Cortex of kidney (tissue), 1 donor: ENCODE measurements around the gene ASB6.

Experiments
- DNase-seq: peaks from one replicate; lab custom pipeline; 2025; lab: John Stamatoyannopoulos, UW

The ASB6 gene

GRCh38 chr9:129626625-129627284 lies 15.2 kb downstream of the ASB6 start:
- no peak for DNase-seq

- no peak for DNase-seq
Measured at GRCh38 chr9:129626079-129626624, 15.8 kb downstream of the ASB6 start, which contains the start of gene NTMT1. Gene NTMT1, plus strand, starts transcription at chr9:129626163. Its CDS starts 6,541 bp downstream, at chr9:129632704.

GRCh38 chr9:129624947-129625346 lies 17.0 kb downstream of the ASB6 start:
- DNase-seq, result no peak

- DNase-seq, result no peak
Measured at GRCh38 chr9:129624168-129624759, 17.7 kb downstream of the ASB6 start.

DNA sequence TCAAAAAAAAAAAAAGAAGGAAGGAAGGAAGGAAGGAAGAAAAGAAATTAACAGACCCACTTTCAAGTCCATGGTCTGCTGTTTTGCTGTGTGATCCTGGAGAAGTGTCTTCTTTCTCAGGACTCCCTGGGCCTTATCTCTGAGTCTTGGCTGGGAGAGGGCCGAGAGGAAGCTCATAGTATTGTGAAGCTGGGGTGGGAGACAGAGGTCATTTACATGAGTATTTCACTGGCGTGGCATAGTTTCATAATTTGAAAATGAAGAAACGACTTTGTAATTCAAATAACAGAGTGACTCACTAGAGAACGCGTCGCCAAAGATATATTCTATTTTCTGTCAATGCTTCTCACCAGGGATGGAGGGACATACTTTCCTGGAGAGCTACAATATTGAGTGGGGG lies 18.6 kb downstream of the ASB6 start:
- DNase-seq, result no peak

GRCh38 chr9:129620669-129621295 lies 21.2 kb downstream of the ASB6 start, which contains the start of gene C9orf50:
Gene C9orf50, minus strand, starts transcription at chr9:129621101. Its CDS starts 527 bp downstream, at chr9:129620574.
- no peak for DNase-seq

- DNase-seq, result no peak
Measured at GRCh38 chr9:129619787-129620668, 21.9 kb downstream of the ASB6 start.

GRCh38 chr9:129617167-129617566 lies 24.8 kb downstream of the ASB6 start:
- no peak for DNase-seq

GRCh38 chr9:129615407-129616285 lies 26.3 kb downstream of the ASB6 start:
- no peak for DNase-seq

DNA sequence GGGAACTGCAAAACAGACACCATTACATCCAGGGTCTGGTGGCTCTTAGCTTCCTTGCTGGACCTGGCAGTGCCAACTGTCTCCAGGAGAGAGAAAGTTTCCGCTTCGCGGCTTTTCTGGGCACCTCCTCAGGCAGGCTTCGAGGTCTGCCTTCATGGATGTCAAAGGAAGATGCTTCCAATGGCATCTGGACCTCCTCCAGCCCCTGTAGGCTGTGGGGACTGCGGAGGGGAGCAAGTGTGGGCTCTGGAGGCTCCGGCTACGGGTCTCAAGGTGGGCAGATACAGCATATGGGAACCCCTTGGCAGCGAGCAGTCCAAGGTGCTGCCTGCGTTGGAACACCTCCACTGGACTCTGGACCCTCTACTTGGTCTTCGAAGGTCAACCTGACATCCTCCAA lies 27.0 kb downstream of the ASB6 start:
- no peak for DNase-seq

- DNase-seq, result no peak
Measured at GRCh38 chr9:129613520-129614175, 28.3 kb downstream of the ASB6 start.

DNA sequence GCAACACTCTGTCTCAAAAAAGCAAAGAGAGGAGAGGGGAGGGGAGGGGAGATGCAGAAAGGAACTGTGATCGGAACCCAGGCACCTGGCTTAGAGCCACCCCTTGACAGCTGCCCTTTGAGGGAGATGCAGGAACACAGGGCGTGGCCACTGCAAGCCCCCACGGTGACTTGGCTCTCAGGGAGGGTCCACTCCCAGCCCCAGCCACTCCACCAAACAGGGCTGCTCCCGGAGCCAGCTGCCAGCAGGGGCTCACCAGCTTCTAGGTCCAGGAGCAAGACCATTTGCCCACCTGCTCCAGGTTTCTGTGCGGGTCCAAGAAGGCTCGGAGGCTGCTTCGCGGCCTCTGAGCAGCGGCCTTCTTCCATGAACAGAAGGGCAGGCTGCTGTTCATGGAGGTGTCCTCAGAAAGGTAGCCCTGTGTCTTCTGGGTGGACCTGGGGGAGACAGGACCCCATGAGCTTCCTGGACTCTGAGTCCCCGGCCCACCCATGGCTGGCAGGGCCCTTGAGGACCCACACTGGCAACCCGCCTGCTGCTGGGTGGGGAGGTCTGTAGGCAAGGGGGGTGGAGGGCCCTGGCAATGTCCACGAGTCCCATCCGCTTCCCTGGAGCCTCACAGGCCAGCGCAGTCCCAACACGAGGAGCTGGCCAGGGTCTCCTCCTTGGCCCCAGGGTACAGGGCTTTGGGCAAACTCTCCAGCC lies 29.0 kb downstream of the ASB6 start:
- DNase-seq, result no peak

GRCh38 chr9:129612123-129612522 lies 29.8 kb downstream of the ASB6 start:
- no peak for DNase-seq

DNA sequence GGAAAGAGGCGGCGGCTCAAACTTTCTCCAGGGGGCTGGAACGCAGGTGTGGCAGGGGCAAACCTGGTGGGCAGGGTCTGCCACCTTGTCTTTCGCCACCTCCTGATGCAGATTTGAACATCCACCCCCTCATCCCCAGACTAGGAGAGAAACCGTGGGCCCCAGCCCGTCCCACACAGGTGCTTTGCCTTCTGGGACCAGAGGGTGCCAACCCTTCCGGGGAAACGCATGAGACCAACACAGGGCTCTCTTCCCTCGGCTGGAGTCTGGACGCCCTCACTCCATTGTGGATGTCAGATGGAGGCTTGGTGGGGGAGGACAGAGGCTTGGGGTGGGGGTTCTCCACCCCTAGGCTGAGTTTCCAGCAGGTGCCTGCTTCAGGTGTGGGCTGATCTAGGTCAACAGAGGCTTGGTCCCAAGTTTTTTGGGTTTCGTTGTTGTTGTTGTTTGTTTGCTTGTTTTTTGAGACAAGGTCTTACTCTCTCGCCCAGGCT lies 30.6 kb downstream of the ASB6 start:
- DNase-seq, result no peak

GRCh38 chr9:129610473-129611306 lies 31.3 kb downstream of the ASB6 start:
- no peak for DNase-seq

- no peak for DNase-seq
Measured at GRCh38 chr9:129610213-129610472, 31.8 kb downstream of the ASB6 start.

GRCh38 chr9:129609486-129610212 lies 32.3 kb downstream of the ASB6 start:
- no peak for DNase-seq
